IPS-18a (cell line): ENCODE data around the gene KDM2A.

Source experiments
- H3K27ac ChIP-seq: one replicate; pipeline ENCODE4 v1.5.1; 2013; ENCODE audit warnings: low read length
- H3K27me3 ChIP-seq: one replicate; pipeline ENCODE4 v1.6.1; 2013; ENCODE audit warnings: mild to moderate bottlenecking, low read length; ENCODE audit not compliant: control insufficient read depth, insufficient read depth
- H3K36me3 ChIP-seq: one replicate; pipeline ENCODE4 v1.6.1; 2013; ENCODE audit warnings: low read depth, low read length; ENCODE audit not compliant: control insufficient read depth
- H3K4me1 ChIP-seq: one replicate; pipeline ENCODE4 v1.6.1; 2013; ENCODE audit warnings: low read depth, low read length; ENCODE audit not compliant: control insufficient read depth
- H3K4me3 ChIP-seq: one replicate; pipeline ENCODE4 v1.5.1; 2013; ENCODE audit warnings: low read length
- H3K9ac ChIP-seq: one replicate; pipeline ENCODE4 v1.6.1; 2013; ENCODE audit warnings: mild to moderate bottlenecking, low read length, moderate library complexity
- H3K9me3 ChIP-seq: one replicate; pipeline ENCODE4 v1.6.1; 2013; ENCODE audit warnings: low read depth, low read length; ENCODE audit not compliant: control insufficient read depth

KDM2A gene

DNA sequence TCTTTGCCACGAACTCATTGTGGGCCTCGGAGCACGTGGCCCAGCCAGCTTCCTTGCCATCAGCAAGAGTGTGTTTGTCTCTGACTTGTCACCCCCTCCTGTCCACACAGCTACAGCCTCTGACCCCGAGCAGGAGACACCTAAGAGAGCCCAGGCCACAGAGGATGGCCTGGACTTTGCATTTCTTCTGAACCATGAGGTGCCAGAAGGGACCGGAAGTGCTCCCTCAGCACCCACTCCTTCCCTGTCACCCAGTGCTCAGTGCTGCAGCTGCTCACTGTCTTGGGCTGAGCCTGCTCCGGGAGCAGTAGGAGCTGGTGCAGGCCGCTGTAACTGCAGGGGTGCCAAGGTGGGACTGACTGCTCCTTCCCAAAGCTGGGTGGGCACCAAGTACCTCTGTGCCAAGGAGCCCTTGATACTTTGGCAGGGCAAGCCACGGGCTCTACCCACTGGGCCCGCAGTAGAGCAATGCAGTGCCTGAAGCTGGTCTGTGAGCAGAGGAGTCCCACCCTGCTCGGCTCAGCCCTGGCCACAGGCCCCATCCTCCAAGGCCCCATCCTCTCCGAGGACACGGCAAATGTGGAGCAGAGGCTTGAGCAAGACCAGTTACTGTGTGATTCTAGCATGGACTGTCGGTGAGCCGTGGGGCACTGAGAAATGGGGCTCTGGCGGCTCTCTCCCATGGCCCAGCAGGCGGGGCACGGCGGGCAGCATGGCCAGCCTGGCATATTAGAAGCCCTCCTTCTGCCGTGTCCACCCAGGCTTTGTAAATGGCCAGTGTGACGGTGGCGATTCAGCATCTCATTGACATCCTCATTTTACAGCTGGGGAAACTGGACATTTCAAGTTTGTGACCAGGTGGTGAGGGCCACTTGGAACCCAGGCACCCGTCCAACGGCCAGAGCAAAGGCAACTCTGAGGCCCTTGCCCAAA, 153.5 kb downstream of the KDM2A start:
- H3K9ac ChIP-seq: no peak overlapping the region
- H3K36me3 ChIP-seq: peaks cover 3% of the 10 kb centered on the region
- no peak overlapping the region for H3K27ac ChIP-seq
- no peaks in the 10 kb centered on the region for H3K9me3 ChIP-seq
- H3K4me3 ChIP-seq: no peak overlapping the region
- no peaks in the 10 kb centered on the region for H3K27me3 ChIP-seq
- peaks cover 28% of the 10 kb centered on the region for H3K4me1 ChIP-seq

DNA sequence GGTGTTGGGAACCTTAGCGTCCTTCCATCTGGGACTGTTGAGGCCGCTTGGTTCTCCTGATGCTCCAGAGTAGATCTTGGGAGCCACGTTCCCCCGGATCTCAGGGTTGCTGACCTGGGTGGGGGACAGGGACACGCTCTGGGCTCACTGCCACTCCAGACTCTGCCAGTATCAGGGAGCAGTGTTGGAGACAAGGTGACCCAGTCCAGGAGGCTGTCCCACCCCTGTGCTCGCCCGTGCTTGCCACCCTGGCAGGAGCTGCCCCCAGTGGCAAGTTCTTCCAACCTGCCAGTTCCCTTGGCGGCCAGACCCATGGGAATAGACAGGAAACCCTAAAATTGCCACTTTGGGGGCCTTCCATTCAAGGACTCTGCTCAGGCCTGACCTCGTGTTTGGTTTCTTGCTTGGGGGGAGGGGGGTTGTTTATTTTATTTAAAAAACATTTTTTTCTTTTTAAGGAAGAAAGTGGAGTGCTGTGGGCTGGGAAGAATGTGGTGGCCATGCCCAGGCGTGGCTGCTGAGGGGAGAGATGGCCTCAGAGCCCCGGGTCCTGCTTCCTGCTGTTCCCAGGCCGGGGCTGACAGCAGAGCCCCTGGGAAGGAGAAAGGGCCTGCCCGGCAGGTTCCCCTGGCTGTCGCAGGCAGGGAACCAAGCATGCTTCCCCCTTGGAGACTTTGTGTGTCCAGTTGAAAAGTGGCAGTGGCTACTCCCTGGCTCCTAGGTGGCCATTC, 154.4 kb downstream of the KDM2A start:
- H3K36me3 ChIP-seq: peaks cover 3% of the 10 kb centered on the region
- peaks cover 32% of the 10 kb centered on the region for H3K4me1 ChIP-seq
- H3K27ac ChIP-seq: no peak overlapping the region
- no peak overlapping the region for H3K9ac ChIP-seq
- H3K9me3 ChIP-seq: no peaks in the 10 kb centered on the region
- H3K4me3 ChIP-seq: no peak overlapping the region
- H3K27me3 ChIP-seq: no peaks in the 10 kb centered on the region

DNA sequence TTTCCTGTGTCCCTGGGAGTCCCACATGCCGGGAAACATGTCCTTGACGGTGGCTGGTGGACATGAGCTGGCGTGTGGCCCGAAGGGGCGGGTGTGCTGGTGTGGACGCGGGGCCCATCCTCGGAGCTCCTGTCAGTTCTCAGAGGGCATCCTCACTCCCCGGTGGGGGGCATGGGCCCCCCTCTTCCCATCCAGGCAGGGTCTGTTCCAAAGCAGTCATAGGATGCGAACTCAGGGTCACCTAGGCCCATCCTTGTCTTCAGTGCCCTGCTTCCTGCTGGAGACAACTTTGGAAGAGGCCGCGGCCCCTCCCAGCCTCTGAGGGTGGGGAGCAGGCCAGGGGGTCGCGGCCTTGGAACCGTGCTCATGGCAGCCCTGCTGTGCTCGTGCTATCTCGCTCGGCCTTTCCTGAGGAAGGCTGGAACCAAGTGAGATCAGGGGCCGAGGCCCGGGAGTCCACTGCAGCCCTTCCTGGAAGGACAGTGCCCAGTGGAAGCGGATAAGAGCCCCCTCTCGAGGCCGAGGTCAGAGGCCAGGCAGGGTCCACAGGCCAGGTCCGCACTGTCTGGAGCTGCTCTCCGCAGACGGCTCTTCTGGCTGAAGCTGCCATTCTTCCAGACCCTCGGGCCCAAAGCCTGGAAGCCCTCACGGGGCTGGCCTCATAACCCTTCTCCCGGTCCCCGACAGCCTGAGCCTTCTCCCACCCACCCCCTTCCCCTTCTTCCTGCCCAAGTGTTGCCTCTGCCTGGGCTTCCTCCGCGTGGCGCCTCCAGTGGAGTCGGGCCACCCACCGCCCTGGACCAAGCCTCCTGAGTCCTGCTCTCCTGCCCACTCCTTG, 155.9 kb downstream of the KDM2A start:
- H3K27me3 ChIP-seq: no peaks in the 10 kb centered on the region
- no peak overlapping the region for H3K27ac ChIP-seq
- H3K9ac ChIP-seq: no peak overlapping the region
- H3K9me3 ChIP-seq: no peaks in the 10 kb centered on the region
- peaks cover 27% of the 10 kb centered on the region for H3K4me1 ChIP-seq
- no peak overlapping the region for H3K4me3 ChIP-seq
- peaks cover 6% of the 10 kb centered on the region for H3K36me3 ChIP-seq

DNA sequence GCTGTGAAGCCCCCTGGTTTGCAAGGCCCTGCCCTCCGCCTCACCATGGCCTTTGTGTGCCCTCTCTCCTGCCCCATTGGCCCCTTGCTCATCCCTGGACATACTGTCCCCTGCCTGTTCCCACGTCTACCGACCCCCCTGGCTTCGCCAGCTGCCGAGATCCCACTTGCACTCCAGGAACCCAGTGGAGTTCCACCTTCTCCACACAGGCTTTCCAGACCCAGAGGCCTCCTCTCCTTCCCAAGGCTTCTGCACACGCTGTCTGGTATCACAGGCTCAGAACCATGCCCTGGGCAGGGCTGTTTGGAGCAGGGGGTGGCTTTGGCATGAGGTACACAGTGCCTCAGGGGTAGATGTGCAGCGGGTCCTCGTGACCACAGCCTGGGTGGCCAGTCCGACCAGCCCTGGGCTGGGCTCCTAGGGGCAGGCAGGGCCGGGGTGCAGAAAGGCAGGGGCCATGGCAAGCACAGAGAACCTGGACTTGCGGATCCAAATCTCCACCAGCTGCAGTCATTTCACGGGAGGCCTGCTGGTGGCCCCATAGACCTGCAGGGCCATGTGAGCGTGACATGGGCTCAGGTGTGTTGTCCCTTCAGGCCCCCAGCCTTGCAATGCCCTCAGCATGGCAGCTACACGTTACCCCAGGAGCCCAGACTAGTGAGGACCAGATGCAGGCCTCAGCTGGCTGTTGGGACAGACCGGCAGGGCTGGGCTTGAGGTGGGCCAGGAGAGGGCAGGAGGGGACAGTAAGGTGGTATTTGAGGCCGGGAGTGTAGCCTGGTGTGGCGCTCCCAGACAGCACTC, 156.7 kb downstream of the KDM2A start:
- Histone ChIP-seq H3K36me3 (peaks cover 14% of the 10 kb centered on the region), H3K27ac (no peak overlapping the region), H3K9me3 (no peaks in the 10 kb centered on the region), H3K4me1 (peaks cover 20% of the 10 kb centered on the region), H3K9ac (no peak overlapping the region), H3K27me3 (no peaks in the 10 kb centered on the region), H3K4me3 (no peak overlapping the region)

DNA sequence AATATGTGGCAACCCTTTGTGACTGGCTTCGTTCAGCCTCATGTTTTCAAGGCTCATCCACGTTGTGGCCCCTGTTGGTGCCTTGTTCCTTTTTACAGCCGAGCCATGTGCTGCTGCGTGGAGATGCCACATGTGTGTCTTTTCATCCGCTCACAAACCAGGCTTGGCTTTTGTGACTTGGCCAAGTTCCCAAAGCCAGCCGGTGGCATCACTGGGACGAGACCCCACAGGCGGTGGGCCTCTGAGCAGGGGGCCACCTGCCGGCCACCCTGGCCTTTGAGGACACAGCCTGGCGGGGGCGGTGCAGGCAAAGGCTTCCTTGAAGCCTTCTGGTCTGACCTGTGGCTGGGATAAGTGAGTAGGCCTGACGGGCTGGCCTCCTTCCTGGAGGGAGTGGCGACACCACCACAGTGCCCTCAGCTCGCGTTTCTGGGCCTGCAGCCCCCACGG, 157.7 kb downstream of the KDM2A start:
- H3K27me3 ChIP-seq: no peaks in the 10 kb centered on the region
- H3K4me3 ChIP-seq: no peak overlapping the region
- peaks cover 22% of the 10 kb centered on the region for H3K36me3 ChIP-seq
- H3K27ac ChIP-seq: peak overlapping the region; percentile 8
- no peaks in the 10 kb centered on the region for H3K9me3 ChIP-seq
- peaks cover 14% of the 10 kb centered on the region for H3K4me1 ChIP-seq
- peak overlapping the region; percentile 26 for H3K9ac ChIP-seq

DNA sequence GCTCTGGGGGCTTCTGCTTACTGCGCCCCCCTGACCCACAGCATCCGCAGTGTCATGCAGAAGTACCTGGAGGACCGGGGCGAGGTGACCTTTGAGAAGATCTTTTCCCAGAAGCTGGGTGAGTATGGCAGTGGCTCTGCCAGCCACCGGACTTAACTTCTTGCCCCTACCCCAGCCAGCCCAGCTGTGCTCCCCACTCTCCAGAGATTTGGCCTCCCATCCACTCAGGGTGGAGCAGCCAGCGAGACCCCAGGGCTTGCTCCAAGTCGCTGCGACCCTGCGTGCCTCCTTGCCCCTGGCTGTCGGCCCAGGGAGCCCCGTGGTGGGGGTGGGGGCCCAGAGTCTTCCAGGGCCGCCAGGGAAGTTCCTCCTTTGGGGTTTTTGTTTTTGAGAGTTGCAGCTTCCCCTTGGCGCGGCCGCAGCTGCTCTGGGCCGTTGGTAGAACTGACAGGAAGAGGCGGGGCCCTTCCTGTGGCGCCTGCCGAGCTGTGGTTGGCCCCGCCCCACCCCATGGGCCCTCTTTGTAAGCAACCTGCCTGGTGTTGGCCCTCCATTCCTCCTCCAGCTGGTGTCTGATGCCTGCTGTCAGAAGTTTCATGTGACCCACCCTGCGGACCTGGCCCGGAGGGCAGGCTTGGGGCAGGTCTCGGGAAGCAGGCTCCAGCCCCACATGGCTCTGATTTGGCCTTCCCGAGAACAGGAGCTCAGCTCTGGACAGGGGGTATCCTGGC, 158.3 kb downstream of the KDM2A start:
- Histone ChIP-seq H3K9ac (peak overlapping the region; percentile 26), H3K4me1 (peaks cover 14% of the 10 kb centered on the region), H3K36me3 (peaks cover 28% of the 10 kb centered on the region), H3K9me3 (no peaks in the 10 kb centered on the region), H3K27ac (peak overlapping the region; percentile 8), H3K27me3 (no peaks in the 10 kb centered on the region), H3K4me3 (no peak overlapping the region)

DNA sequence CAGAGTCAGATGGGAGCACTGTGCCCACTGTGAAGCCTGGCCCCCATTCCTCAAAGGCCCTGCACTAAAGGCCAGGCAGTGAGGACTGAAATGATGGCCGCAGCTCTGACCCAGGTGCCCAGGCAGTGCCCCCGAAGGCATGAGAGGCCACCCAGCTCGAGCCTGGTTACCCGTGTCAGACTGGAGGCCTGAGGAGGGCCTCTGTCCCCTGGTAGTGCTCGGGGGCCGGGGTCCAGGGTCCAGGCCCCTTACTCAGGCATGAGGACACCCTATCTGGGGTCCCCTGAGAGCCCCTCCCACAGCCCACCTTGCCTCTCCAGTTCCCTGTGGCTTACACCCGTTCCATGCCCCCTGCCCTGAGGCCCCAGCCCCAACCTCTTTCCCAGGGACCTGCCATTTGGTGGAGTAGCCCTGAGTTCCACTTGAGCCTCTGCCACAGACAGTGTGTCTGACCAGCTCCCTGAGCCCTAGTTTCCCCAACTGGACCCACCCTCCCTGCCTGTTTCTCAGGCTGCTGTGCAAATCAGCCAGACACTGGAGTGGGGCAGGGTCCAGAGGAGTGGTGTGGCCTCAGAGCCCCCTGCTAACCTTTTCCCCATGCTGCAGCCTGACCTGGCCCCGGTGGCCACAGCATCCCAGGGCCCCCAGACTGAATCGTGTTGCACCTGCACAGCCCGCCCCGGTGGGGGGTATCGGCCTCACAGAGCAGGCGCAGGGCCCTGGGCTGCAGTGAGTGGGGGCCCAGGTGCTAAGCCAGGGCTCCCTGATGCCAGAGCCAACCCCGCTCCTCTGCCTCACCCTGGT, 159.3 kb downstream of the KDM2A start:
- Histone ChIP-seq H3K9ac (no peak overlapping the region), H3K27ac (no peak overlapping the region), H3K9me3 (no peaks in the 10 kb centered on the region), H3K4me3 (no peak overlapping the region), H3K4me1 (peaks cover 14% of the 10 kb centered on the region), H3K27me3 (no peaks in the 10 kb centered on the region), H3K36me3 (peaks cover 37% of the 10 kb centered on the region)

DNA sequence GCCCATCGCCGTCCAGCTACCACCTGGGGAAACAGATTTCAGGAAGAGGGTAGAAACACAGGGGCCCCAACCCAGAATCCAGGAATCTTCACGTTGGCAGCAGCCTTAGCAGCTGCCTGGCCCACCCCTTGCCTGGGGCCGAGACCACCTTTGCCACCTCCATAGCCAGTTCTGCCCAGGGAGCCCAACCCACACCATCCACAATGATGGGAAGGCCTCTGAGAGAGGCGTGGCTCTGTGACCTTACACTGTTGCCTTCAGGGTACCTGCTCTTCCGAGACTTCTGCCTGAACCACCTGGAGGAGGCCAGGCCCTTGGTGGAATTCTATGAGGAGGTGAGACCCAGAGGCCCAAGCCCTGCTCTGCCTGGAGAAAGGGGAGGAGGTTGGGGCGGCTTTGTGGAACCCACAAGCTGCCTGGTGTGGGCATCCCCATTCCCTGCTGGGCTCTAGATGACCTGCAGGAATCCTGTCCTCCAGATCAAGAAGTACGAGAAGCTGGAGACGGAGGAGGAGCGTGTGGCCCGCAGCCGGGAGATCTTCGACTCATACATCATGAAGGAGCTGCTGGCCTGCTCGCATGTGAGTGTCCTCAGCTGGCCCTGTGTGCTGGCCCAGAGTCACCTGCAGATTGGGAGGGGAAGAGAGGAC, 160.0 kb downstream of the KDM2A start:
- Histone ChIP-seq H3K9me3 (no peaks in the 10 kb centered on the region), H3K36me3 (peaks cover 45% of the 10 kb centered on the region), H3K4me3 (no peak overlapping the region), H3K27me3 (no peaks in the 10 kb centered on the region), H3K4me1 (peaks cover 14% of the 10 kb centered on the region), H3K9ac (no peak overlapping the region), H3K27ac (no peak overlapping the region)

DNA sequence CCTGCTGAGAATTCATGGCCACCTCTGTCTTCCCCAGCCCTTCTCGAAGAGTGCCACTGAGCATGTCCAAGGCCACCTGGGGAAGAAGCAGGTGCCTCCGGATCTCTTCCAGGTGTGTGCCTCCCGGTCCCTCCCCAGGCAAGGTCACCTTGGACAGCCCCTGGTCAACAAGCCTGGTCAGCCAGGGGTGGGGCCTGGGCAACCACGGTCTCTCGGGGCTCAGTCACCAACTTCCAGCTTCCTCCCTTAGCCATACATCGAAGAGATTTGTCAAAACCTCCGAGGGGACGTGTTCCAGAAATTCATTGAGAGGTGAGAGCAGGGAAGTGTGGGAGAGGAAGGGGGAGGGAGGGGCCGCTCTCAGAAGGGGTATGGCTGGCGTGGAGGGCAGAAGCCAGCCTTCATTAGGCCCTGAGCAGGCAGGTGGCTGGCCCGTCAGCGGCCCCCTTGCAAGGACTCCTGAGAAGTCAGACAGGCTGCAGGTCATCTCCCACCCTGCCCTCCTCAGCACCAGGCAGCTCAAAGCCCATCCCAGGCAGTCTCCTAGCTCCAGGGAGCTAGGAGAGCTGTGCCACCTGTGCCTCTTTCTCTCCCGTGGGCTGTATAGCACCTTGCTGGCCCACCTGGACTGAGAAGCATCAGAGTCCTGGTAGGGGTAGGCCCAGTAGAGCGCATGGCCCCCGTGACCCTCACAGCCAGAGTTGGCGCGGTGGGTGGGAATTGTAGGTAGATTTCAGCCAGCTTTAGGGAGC, 160.7 kb downstream of the KDM2A start:
- no peaks in the 10 kb centered on the region for H3K27me3 ChIP-seq
- H3K36me3 ChIP-seq: peaks cover 52% of the 10 kb centered on the region
- no peak overlapping the region for H3K9ac ChIP-seq
- H3K27ac ChIP-seq: no peak overlapping the region
- peaks cover 14% of the 10 kb centered on the region for H3K4me1 ChIP-seq
- H3K9me3 ChIP-seq: no peaks in the 10 kb centered on the region
- no peak overlapping the region for H3K4me3 ChIP-seq
